WTC11 (cell line): Measurements from ENCODE around the gene RUVBL1. TPM values are rescaled to one million over a fixed set of nuclear protein-coding genes. Genes with fewer than 3 reads are reported as not detected.

ENCODE experiments used
- ELF4 ChIP-seq: sonication (generic); formaldehyde crosslinking; IDR thresholded peaks from 2 replicates; pipeline ENCODE4 v1.8.1; 2022; ENCODE audit warnings: low read depth, mild to moderate bottlenecking, moderate library complexity, missing genetic modification reagents
- ETV6 ChIP-seq: sonication (generic); formaldehyde crosslinking; IDR thresholded peaks from 2 replicates; pipeline ENCODE4 v1.8.1; 2022; ENCODE audit warnings: mild to moderate bottlenecking, missing genetic modification reagents
- FOXJ3 ChIP-seq: sonication (generic); formaldehyde crosslinking; IDR thresholded peaks from 2 replicates; pipeline ENCODE4 v1.9.0; 2021; ENCODE audit warnings: missing genetic modification reagents, mild to moderate bottlenecking, borderline replicate concordance
- OVOL2 ChIP-seq: fragments of 250-450 bp; sonication (Bioruptor Pico); IDR thresholded peaks from 2 replicates; pipeline ENCODE4 v1.9.0; 2021; ENCODE audit warnings: mild to moderate bottlenecking, borderline replicate concordance
- RORB ChIP-seq: fragments of 250-450 bp; sonication (Bioruptor Pico); IDR thresholded peaks from 2 replicates; pipeline ENCODE4 v1.9.0; 2021; ENCODE audit warnings: mild to moderate bottlenecking
- SMAD4 ChIP-seq: sonication (generic); formaldehyde crosslinking; IDR thresholded peaks from 2 replicates; pipeline ENCODE4 v1.8.0; 2022; ENCODE audit warnings: mild to moderate bottlenecking, missing genetic modification reagents
- SP1 ChIP-seq: sonication (generic); formaldehyde crosslinking; conservative IDR thresholded peaks from 2 replicates; pipeline ENCODE4 v1.8.1; 2022; ENCODE audit warnings: missing genetic modification reagents
- TEAD1 ChIP-seq: sonication (generic); formaldehyde crosslinking; IDR thresholded peaks from 2 replicates; pipeline ENCODE4 v1.8.0; 2022; ENCODE audit warnings: mild to moderate bottlenecking, missing genetic modification reagents
- TEAD4 ChIP-seq: sonication (generic); formaldehyde crosslinking; IDR thresholded peaks from 2 replicates; pipeline ENCODE4 v1.8.0; 2022; ENCODE audit warnings: mild to moderate bottlenecking, missing genetic modification reagents
- TP53 ChIP-seq: sonication (generic); formaldehyde crosslinking; IDR thresholded peaks from 2 replicates; pipeline ENCODE4 v1.8.1; 2023; ENCODE audit warnings: mild to moderate bottlenecking, missing genetic modification reagents
- ZNF138 ChIP-seq: sonication (generic); formaldehyde crosslinking; conservative IDR thresholded peaks from 2 replicates; pipeline ENCODE4 v1.8.1; 2022; ENCODE audit warnings: mild to moderate bottlenecking, moderate library complexity, missing genetic modification reagents
- ZNF671 ChIP-seq: fragments of 250-450 bp; sonication (Bioruptor Pico); IDR thresholded peaks from 2 replicates; pipeline ENCODE4 v1.8.0; 2021; ENCODE audit warnings: mild to moderate bottlenecking
- total RNA-seq: library from RNA; stranded (reverse); gene quantifications from 3 replicates; pipeline ENCODE4 v1.2.3, GENCODE V29; 2021
- TF ChIP-seq, protein P1 (sequence below): sonication (generic); formaldehyde crosslinking; IDR thresholded peaks from 2 replicates; pipeline ENCODE4 v1.8.0; 2022; ENCODE audit warnings: mild to moderate bottlenecking, missing genetic modification reagents
- TF ChIP-seq, protein P2 (sequence below): sonication (generic); formaldehyde crosslinking; IDR thresholded peaks from 2 replicates; pipeline ENCODE4 v1.8.1; 2023; ENCODE audit warnings: mild to moderate bottlenecking, moderate library complexity, missing genetic modification reagents
- TF ChIP-seq, protein P3 (sequence below): sonication (generic); formaldehyde crosslinking; IDR thresholded peaks from 2 replicates; pipeline ENCODE4 v1.8.0; 2022; ENCODE audit warnings: mild to moderate bottlenecking, missing genetic modification reagents
- TF ChIP-seq, protein P4 (sequence below): sonication (generic); formaldehyde crosslinking; IDR thresholded peaks from 2 replicates; pipeline ENCODE4 v1.8.1; 2022; ENCODE audit warnings: low read depth, mild to moderate bottlenecking, moderate library complexity, missing genetic modification reagents, borderline replicate concordance
- TF ChIP-seq, protein P5 (sequence below): sonication (generic); formaldehyde crosslinking; IDR thresholded peaks from 2 replicates; pipeline ENCODE4 v1.8.1; 2023; ENCODE audit warnings: mild to moderate bottlenecking, missing genetic modification reagents, borderline replicate concordance
- TF ChIP-seq, protein P6 (sequence below): sonication (generic); formaldehyde crosslinking; IDR thresholded peaks from 2 replicates; pipeline ENCODE4 v1.8.0; 2022; ENCODE audit warnings: missing genetic modification reagents
- TF ChIP-seq, protein P7 (sequence below): sonication (generic); formaldehyde crosslinking; IDR thresholded peaks from 2 replicates; pipeline ENCODE4 v1.8.1; 2022; ENCODE audit warnings: mild to moderate bottlenecking, moderate library complexity, missing genetic modification reagents
- TF ChIP-seq, protein P8 (sequence below): fragments of 250-450 bp; sonication (Bioruptor Pico); IDR thresholded peaks from 2 replicates; pipeline ENCODE4 v1.9.0; 2021; ENCODE audit warnings: mild to moderate bottlenecking

Gene RUVBL1
- total RNA-seq, 1 experiment from 2014 or later, result 118 TPM

DNA sequence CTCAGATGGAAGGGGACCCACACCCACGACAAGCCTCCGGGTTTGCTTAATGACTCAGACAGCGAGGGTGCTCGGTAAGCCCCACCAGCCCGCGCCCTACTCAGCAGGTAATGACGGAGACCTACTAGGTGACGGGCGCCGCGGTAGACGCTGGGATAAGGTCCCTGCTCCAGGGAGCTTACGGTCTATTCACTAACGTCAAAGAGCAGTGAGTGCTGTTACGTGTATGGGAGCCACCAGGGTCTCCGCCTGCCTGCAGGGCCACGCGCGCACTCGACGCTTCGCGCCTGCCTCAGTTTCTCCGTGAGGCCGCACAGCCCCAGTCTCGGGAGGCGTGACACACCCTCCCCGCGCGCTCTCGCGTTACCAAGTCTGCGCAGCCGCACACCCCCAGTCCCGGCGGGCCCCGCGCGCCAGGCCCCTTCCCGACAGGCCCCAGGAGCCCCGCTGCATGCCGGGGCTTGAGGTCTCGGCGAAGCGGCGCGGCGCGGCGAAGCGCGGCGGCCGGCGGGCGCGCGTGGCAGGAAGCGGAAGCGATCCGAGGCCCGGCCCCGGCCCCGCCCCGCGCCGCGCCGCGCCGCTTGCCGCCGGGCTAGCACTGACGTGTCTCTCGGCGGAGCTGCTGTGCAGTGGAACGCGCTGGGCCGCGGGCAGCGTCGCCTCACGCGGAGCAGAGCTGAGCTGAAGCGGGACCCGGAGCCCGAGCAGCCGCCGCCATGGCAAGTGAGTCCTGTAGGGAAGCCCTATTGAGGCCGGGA is 71.6 kb downstream of the RUVBL1 start, which contains the start of gene SEC61A1 (continued):
- TF ChIP-seq, protein P1, sequence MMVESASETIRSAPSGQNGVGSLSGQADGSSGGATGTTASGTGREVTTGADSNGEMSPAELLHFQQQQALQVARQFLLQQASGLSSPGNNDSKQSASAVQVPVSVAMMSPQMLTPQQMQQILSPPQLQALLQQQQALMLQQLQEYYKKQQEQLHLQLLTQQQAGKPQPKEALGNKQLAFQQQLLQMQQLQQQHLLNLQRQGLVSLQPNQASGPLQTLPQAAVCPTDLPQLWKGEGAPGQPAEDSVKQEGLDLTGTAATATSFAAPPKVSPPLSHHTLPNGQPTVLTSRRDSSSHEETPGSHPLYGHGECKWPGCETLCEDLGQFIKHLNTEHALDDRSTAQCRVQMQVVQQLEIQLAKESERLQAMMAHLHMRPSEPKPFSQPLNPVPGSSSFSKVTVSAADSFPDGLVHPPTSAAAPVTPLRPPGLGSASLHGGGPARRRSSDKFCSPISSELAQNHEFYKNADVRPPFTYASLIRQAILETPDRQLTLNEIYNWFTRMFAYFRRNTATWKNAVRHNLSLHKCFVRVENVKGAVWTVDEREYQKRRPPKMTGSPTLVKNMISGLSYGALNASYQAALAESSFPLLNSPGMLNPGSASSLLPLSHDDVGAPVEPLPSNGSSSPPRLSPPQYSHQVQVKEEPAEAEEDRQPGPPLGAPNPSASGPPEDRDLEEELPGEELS, result peak; percentile 66
- TF ChIP-seq TP53, result no peak
- TF ChIP-seq, protein P2, sequence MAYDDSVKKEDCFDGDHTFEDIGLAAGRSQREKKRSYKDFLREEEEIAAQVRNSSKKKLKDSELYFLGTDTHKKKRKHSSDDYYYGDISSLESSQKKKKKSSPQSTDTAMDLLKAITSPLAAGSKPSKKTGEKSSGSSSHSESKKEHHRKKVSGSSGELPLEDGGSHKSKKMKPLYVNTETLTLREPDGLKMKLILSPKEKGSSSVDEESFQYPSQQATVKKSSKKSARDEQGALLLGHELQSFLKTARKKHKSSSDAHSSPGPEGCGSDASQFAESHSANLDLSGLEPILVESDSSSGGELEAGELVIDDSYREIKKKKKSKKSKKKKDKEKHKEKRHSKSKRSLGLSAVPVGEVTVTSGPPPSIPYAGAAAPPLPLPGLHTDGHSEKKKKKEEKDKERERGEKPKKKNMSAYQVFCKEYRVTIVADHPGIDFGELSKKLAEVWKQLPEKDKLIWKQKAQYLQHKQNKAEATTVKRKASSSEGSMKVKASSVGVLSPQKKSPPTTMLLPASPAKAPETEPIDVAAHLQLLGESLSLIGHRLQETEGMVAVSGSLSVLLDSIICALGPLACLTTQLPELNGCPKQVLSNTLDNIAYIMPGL, result peak; percentile 14
- no peak for TF ChIP-seq ELF4 (CRISPR knock-in tag)
- no peak for TF ChIP-seq OVOL2 (CRISPR knock-in tag)
- TF ChIP-seq, protein P3, sequence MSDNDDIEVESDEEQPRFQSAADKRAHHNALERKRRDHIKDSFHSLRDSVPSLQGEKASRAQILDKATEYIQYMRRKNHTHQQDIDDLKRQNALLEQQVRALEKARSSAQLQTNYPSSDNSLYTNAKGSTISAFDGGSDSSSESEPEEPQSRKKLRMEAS (CRISPR knock-in tag), result peak; percentile 92
- no peak for TF ChIP-seq FOXJ3
- 0 out of 2 replicates have a peak, but pooled peaks have one; percentile 21 for TF ChIP-seq TEAD1 (CRISPR knock-in tag)
- TF ChIP-seq SMAD4, result no peak
- TF ChIP-seq SP1 (CRISPR knock-in tag), result peak; percentile 82
- peak; percentile 93 for TF ChIP-seq ETV6 (CRISPR knock-in tag)
- TF ChIP-seq, protein P4, sequence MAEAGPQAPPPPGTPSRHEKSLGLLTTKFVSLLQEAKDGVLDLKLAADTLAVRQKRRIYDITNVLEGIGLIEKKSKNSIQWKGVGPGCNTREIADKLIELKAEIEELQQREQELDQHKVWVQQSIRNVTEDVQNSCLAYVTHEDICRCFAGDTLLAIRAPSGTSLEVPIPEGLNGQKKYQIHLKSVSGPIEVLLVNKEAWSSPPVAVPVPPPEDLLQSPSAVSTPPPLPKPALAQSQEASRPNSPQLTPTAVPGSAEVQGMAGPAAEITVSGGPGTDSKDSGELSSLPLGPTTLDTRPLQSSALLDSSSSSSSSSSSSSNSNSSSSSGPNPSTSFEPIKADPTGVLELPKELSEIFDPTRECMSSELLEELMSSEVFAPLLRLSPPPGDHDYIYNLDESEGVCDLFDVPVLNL (CRISPR knock-in tag), result no peak
- TF ChIP-seq, protein P5, sequence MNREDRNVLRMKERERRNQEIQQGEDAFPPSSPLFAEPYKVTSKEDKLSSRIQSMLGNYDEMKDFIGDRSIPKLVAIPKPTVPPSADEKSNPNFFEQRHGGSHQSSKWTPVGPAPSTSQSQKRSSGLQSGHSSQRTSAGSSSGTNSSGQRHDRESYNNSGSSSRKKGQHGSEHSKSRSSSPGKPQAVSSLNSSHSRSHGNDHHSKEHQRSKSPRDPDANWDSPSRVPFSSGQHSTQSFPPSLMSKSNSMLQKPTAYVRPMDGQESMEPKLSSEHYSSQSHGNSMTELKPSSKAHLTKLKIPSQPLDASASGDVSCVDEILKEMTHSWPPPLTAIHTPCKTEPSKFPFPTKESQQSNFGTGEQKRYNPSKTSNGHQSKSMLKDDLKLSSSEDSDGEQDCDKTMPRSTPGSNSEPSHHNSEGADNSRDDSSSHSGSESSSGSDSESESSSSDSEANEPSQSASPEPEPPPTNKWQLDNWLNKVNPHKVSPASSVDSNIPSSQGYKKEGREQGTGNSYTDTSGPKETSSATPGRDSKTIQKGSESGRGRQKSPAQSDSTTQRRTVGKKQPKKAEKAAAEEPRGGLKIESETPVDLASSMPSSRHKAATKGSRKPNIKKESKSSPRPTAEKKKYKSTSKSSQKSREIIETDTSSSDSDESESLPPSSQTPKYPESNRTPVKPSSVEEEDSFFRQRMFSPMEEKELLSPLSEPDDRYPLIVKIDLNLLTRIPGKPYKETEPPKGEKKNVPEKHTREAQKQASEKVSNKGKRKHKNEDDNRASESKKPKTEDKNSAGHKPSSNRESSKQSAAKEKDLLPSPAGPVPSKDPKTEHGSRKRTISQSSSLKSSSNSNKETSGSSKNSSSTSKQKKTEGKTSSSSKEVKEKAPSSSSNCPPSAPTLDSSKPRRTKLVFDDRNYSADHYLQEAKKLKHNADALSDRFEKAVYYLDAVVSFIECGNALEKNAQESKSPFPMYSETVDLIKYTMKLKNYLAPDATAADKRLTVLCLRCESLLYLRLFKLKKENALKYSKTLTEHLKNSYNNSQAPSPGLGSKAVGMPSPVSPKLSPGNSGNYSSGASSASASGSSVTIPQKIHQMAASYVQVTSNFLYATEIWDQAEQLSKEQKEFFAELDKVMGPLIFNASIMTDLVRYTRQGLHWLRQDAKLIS (CRISPR knock-in tag), result no peak
- no peak for TF ChIP-seq ZNF138 (CRISPR knock-in tag)
- TF ChIP-seq, protein P6, sequence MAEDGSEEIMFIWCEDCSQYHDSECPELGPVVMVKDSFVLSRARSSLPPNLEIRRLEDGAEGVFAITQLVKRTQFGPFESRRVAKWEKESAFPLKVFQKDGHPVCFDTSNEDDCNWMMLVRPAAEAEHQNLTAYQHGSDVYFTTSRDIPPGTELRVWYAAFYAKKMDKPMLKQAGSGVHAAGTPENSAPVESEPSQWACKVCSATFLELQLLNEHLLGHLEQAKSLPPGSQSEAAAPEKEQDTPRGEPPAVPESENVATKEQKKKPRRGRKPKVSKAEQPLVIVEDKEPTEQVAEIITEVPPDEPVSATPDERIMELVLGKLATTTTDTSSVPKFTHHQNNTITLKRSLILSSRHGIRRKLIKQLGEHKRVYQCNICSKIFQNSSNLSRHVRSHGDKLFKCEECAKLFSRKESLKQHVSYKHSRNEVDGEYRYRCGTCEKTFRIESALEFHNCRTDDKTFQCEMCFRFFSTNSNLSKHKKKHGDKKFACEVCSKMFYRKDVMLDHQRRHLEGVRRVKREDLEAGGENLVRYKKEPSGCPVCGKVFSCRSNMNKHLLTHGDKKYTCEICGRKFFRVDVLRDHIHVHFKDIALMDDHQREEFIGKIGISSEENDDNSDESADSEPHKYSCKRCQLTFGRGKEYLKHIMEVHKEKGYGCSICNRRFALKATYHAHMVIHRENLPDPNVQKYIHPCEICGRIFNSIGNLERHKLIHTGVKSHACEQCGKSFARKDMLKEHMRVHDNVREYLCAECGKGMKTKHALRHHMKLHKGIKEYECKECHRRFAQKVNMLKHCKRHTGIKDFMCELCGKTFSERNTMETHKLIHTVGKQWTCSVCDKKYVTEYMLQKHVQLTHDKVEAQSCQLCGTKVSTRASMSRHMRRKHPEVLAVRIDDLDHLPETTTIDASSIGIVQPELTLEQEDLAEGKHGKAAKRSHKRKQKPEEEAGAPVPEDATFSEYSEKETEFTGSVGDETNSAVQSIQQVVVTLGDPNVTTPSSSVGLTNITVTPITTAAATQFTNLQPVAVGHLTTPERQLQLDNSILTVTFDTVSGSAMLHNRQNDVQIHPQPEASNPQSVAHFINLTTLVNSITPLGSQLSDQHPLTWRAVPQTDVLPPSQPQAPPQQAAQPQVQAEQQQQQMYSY (CRISPR knock-in tag), result peak; percentile 23; the same call in 1 of the 2 replicates
- TF ChIP-seq, protein P7, sequence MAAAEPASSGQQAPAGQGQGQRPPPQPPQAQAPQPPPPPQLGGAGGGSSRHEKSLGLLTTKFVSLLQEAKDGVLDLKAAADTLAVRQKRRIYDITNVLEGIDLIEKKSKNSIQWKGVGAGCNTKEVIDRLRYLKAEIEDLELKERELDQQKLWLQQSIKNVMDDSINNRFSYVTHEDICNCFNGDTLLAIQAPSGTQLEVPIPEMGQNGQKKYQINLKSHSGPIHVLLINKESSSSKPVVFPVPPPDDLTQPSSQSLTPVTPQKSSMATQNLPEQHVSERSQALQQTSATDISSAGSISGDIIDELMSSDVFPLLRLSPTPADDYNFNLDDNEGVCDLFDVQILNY, result peak; percentile 74; the same call in 1 of the 2 replicates
- 0 out of 2 replicates have a peak, but pooled peaks have one; percentile 2 for TF ChIP-seq TEAD4 (CRISPR knock-in tag)
- TF ChIP-seq, protein P8, sequence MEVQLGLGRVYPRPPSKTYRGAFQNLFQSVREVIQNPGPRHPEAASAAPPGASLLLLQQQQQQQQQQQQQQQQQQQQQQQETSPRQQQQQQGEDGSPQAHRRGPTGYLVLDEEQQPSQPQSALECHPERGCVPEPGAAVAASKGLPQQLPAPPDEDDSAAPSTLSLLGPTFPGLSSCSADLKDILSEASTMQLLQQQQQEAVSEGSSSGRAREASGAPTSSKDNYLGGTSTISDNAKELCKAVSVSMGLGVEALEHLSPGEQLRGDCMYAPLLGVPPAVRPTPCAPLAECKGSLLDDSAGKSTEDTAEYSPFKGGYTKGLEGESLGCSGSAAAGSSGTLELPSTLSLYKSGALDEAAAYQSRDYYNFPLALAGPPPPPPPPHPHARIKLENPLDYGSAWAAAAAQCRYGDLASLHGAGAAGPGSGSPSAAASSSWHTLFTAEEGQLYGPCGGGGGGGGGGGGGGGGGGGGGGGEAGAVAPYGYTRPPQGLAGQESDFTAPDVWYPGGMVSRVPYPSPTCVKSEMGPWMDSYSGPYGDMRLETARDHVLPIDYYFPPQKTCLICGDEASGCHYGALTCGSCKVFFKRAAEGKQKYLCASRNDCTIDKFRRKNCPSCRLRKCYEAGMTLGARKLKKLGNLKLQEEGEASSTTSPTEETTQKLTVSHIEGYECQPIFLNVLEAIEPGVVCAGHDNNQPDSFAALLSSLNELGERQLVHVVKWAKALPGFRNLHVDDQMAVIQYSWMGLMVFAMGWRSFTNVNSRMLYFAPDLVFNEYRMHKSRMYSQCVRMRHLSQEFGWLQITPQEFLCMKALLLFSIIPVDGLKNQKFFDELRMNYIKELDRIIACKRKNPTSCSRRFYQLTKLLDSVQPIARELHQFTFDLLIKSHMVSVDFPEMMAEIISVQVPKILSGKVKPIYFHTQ, result no peak
- no peak for TF ChIP-seq ZNF671 (CRISPR knock-in tag)
- no peak for TF ChIP-seq RORB (CRISPR knock-in tag)
